Esophagus muscularis mucosa (tissue), 3 donors: ENCODE data around the gene AKTIP.

Experiments used
- CTCF ChIP-seq, 3 experiments: fragments of 200-600 bp in 2 of 3; fragments of 450-650 bp in 1 of 3; sonication (generic) in 2 of 3; IDR thresholded peaks; one replicate each; pipeline ENCODE4 v1.5.1; 2017 to 2019; ENCODE audit warnings: antibody characterized with exemption in 3 of 3, mild to moderate bottlenecking in 2 of 3, moderate library complexity in 1 of 3
- POLR2A ChIP-seq: fragments of 450-650 bp; IDR thresholded peaks from one replicate; pipeline ENCODE4 v1.6.1; 2017; ENCODE audit warnings: antibody characterized with exemption, moderate library complexity, mild to moderate bottlenecking, low read depth
- POLR2AphosphoS5 ChIP-seq, 2 donors: sonication (generic); formaldehyde crosslinking; IDR thresholded peaks; one replicate each; pipeline ENCODE4 v1.6.1; 2017; ENCODE audit warnings: antibody characterized with exemption in 2 of 2

GRCh38 chr16:53458635-53459034, 44.4 kb downstream of the AKTIP start:
- TF ChIP-seq CTCF (IDR thresholded peaks at IDR 0.05): no peak
- no peak for TF ChIP-seq POLR2A
- no peak for TF ChIP-seq POLR2AphosphoS5 (IDR thresholded peaks at IDR 0.05)
